Measurements from ENCODE around the gene SMPX.

The SMPX gene

DNA sequence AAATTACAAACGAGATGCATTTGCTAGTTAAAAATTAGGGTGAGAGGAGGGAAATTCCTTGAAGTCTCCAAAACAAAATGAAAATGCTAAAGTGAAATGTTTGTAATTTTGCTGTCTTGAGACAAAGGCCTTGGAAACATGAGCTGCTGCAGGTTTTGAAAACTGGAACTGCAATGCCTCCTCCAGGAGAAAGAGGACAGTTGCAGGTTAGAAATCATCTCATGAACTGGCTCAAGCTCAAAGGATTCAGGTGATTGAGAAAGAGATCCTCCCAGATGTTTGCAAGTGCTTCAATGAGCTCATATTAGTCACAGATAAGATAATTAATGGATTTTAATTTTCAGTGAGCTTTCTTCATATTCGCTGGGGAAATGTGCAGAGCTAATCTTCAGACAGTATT is 32.4 kb downstream of the SMPX start:
- Histone ChIP-seq H2BK15ac (ENCODE audit: low read depth, poor library complexity, severe bottlenecking) (no peak overlapping the region), H3K18ac (ENCODE audit: low read depth in 1 of 2, low read length in 2 of 2) (no peak overlapping the region), H2BK120ac (ENCODE audit: low read depth, low read length) (no peak overlapping the region), H3K79me1 (replicated peaks; ENCODE audit: low read length, poor library complexity, severe bottlenecking) (no peaks in the 10 kb centered on the region), H2BK12ac (ENCODE audit: low read length in 2 of 2) (no peak overlapping the region), H3K4ac (ENCODE audit: low read depth in 1 of 2, low read length in 2 of 2) (no peak overlapping the region), H3K36me3 (ENCODE audit: control insufficient read depth in 1 of 2, insufficient read depth in 2 of 2, low read depth in 1 of 2, low read length in 2 of 2) (no peaks in the 10 kb centered on the region), H3K14ac (ENCODE audit: low read length in 2 of 2) (no peak overlapping the region), H4K8ac (ENCODE audit: low read length) (no peak overlapping the region), H3K23ac (ENCODE audit: low read length in 2 of 2) (no peak overlapping the region), H3K4me2 (ENCODE audit: low read length, poor library complexity, severe bottlenecking) (no peak overlapping the region), H3K9ac (ENCODE audit: low read length) (no peak overlapping the region), H3K9me3 (ENCODE audit: control insufficient read depth, low read length) (no peaks in the 10 kb centered on the region), H4K91ac (ENCODE audit: low read length) (no peak overlapping the region), H2AK5ac (ENCODE audit: low read length, severe bottlenecking) (no peak overlapping the region), H2AFZ (ENCODE audit: low read depth, low read length) (no peak overlapping the region), H2BK5ac (ENCODE audit: low read depth, low read length, poor library complexity, severe bottlenecking) (no peak overlapping the region), H3K4me3 (ENCODE audit: insufficient read depth in 1 of 2, low read depth in 1 of 2, low read length in 2 of 2) (no peak overlapping the region), H3K4me1 (ENCODE audit: control insufficient read depth, insufficient read depth, low read depth, low read length) (no peaks in the 10 kb centered on the region), H3K27me3 (ENCODE audit: control insufficient read depth in 1 of 2, insufficient read depth in 1 of 2, low read length in 2 of 2) (peaks cover 14 to 29% of the 10 kb centered on the region in 2 experiments), H3K27ac (ENCODE audit: low read length, poor library complexity, severe bottlenecking) (no peak overlapping the region)
- WGBS = 60% methylated on average over 1 of the region's 2 CpGs
- peak; percentile 10 for DNase-seq

DNA sequence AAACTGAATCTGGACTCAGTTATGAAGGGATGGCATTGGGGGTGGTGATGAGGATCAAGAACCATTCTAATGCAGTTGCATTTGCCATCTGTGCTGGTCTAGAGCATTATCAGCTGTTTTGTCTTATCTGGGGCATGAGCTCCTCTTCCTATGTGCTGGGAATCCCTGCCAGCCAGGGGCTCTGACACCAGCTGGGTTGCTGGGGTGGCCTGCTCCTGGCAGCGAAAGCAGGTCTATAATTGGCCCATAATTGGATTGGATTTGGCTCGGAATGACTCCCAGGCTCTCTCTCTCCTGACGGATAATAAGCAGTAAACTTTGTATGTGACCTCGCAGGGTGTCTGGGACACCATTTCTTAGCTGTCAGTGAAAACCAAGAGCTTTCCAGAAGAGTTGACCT is 34.1 kb downstream of the SMPX start:
- Histone ChIP-seq H3K23ac (ENCODE audit: low read length in 2 of 2) (no peak overlapping the region), H3K27me3 (ENCODE audit: control insufficient read depth in 1 of 2, insufficient read depth in 1 of 2, low read length in 2 of 2) (peaks cover 9 to 24% of the 10 kb centered on the region in 2 experiments), H3K4me3 (ENCODE audit: insufficient read depth in 1 of 2, low read depth in 1 of 2, low read length in 2 of 2) (no peak overlapping the region), H3K4me1 (ENCODE audit: control insufficient read depth, insufficient read depth, low read depth, low read length) (no peaks in the 10 kb centered on the region), H3K9ac (ENCODE audit: low read length) (no peak overlapping the region), H3K36me3 (ENCODE audit: control insufficient read depth in 1 of 2, insufficient read depth in 2 of 2, low read depth in 1 of 2, low read length in 2 of 2) (no peaks in the 10 kb centered on the region), H2AFZ (ENCODE audit: low read depth, low read length) (no peak overlapping the region), H3K9me3 (ENCODE audit: control insufficient read depth, low read length) (no peaks in the 10 kb centered on the region), H3K18ac (ENCODE audit: low read depth in 1 of 2, low read length in 2 of 2) (no peak overlapping the region), H2AK5ac (ENCODE audit: low read length, severe bottlenecking) (no peak overlapping the region), H3K27ac (ENCODE audit: low read length, poor library complexity, severe bottlenecking) (no peak overlapping the region), H2BK12ac (ENCODE audit: low read length in 2 of 2) (no peak overlapping the region), H2BK5ac (ENCODE audit: low read depth, low read length, poor library complexity, severe bottlenecking) (no peak overlapping the region), H3K14ac (ENCODE audit: low read length in 2 of 2) (no peak overlapping the region), H3K4me2 (ENCODE audit: low read length, poor library complexity, severe bottlenecking) (no peak overlapping the region), H4K8ac (ENCODE audit: low read length) (no peak overlapping the region), H2BK15ac (ENCODE audit: low read depth, poor library complexity, severe bottlenecking) (no peak overlapping the region), H3K79me1 (replicated peaks; ENCODE audit: low read length, poor library complexity, severe bottlenecking) (no peaks in the 10 kb centered on the region), H2BK120ac (ENCODE audit: low read depth, low read length) (no peak overlapping the region), H4K91ac (ENCODE audit: low read length) (no peak overlapping the region), H3K4ac (ENCODE audit: low read depth in 1 of 2, low read length in 2 of 2) (no peak overlapping the region)
- WGBS = 46% methylated on average over 2 of the region's 4 CpGs
- no peak for DNase-seq

DNA sequence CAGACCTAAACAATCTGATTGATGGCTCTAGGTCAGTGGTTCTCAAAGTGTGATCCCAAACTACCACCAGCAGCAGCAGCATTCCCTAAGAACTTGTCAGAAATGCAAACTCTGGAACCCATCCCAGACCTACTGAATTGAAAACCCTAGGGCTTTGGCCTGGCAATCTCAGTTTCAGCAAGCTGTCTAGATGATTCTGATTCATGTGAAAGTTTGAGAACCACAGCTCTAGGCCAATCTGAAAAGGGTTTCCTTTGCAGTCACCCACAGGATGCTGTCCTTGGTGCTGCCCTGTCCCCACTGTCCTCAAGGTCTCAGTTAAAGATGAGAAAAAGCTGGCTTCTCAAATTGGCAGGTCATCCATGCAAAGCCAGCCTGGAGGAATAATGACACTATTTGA is 34.8 kb downstream of the SMPX start:
- Histone ChIP-seq H4K91ac (ENCODE audit: low read length) (no peak overlapping the region), H3K23ac (ENCODE audit: low read length in 2 of 2) (no peak overlapping the region), H3K36me3 (ENCODE audit: control insufficient read depth in 1 of 2, insufficient read depth in 2 of 2, low read depth in 1 of 2, low read length in 2 of 2) (no peaks in the 10 kb centered on the region), H3K14ac (ENCODE audit: low read length in 2 of 2) (no peak overlapping the region), H2BK5ac (ENCODE audit: low read depth, low read length, poor library complexity, severe bottlenecking) (no peak overlapping the region), H3K9me3 (ENCODE audit: control insufficient read depth, low read length) (no peaks in the 10 kb centered on the region), H3K27ac (ENCODE audit: low read length, poor library complexity, severe bottlenecking) (no peak overlapping the region), H3K4me2 (ENCODE audit: low read length, poor library complexity, severe bottlenecking) (no peak overlapping the region), H2BK12ac (ENCODE audit: low read length in 2 of 2) (no peak overlapping the region), H3K4me3 (ENCODE audit: insufficient read depth in 1 of 2, low read depth in 1 of 2, low read length in 2 of 2) (no peak overlapping the region), H3K9ac (ENCODE audit: low read length) (no peak overlapping the region), H3K4ac (ENCODE audit: low read depth in 1 of 2, low read length in 2 of 2) (no peak overlapping the region), H4K8ac (ENCODE audit: low read length) (no peak overlapping the region), H2BK120ac (ENCODE audit: low read depth, low read length) (no peak overlapping the region), H3K27me3 (ENCODE audit: control insufficient read depth in 1 of 2, insufficient read depth in 1 of 2, low read length in 2 of 2) (peaks cover 9 to 22% of the 10 kb centered on the region in 2 experiments), H3K79me1 (replicated peaks; ENCODE audit: low read length, poor library complexity, severe bottlenecking) (no peaks in the 10 kb centered on the region), H2BK15ac (ENCODE audit: low read depth, poor library complexity, severe bottlenecking) (no peak overlapping the region), H3K4me1 (ENCODE audit: control insufficient read depth, insufficient read depth, low read depth, low read length) (no peaks in the 10 kb centered on the region), H2AFZ (ENCODE audit: low read depth, low read length) (no peak overlapping the region), H2AK5ac (ENCODE audit: low read length, severe bottlenecking) (no peak overlapping the region), H3K18ac (ENCODE audit: low read depth in 1 of 2, low read length in 2 of 2) (no peak overlapping the region)
- DNase-seq = peak; percentile 2

DNA sequence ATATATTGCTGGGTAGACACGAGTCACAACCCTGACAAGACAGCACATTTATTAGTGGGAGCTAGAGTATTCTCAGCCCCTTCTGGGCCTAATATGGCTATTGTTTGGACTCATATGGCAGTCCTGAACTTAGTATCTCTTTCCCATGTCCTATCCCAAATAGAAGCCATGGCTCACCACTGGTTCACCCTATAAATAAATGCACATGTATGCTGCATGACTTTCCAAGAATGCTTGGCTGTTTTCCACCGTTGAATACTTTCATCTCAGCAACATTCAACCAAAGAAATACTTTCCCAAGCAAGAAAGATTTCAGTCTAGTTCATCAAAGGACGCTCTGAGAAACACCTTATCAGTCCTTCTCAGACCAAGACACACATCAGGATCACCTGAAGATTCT is 36.7 kb downstream of the SMPX start:
- no peak overlapping the region for H3K4me3 ChIP-seq (ENCODE audit: insufficient read depth in 1 of 2, low read depth in 1 of 2, low read length in 2 of 2)
- H3K14ac ChIP-seq (ENCODE audit: low read length in 2 of 2) = no peak overlapping the region
- whole genome bisulfite sequencing = 60% methylated on average over 3 of the region's 3 CpGs
- H4K8ac ChIP-seq (ENCODE audit: low read length) = no peak overlapping the region
- H3K79me1 ChIP-seq (replicated peaks; ENCODE audit: low read length, poor library complexity, severe bottlenecking) = no peaks in the 10 kb centered on the region
- H4K91ac ChIP-seq (ENCODE audit: low read length) = no peak overlapping the region
- H2BK5ac ChIP-seq (ENCODE audit: low read depth, low read length, poor library complexity, severe bottlenecking) = no peak overlapping the region
- H3K23ac ChIP-seq (ENCODE audit: low read length in 2 of 2) = no peak overlapping the region
- no peaks in the 10 kb centered on the region for H3K9me3 ChIP-seq (ENCODE audit: control insufficient read depth, low read length)
- H3K4me2 ChIP-seq (ENCODE audit: low read length, poor library complexity, severe bottlenecking) = no peak overlapping the region
- no peak for DNase-seq
- no peak overlapping the region for H2BK12ac ChIP-seq (ENCODE audit: low read length in 2 of 2)
- peaks cover 0 to 6% of the 10 kb centered on the region in 2 experiments for H3K27me3 ChIP-seq (ENCODE audit: control insufficient read depth in 1 of 2, insufficient read depth in 1 of 2, low read length in 2 of 2)
- H3K36me3 ChIP-seq (ENCODE audit: control insufficient read depth in 1 of 2, insufficient read depth in 2 of 2, low read depth in 1 of 2, low read length in 2 of 2) = no peaks in the 10 kb centered on the region
- no peak overlapping the region for H3K9ac ChIP-seq (ENCODE audit: low read length)
- H3K4ac ChIP-seq (ENCODE audit: low read depth in 1 of 2, low read length in 2 of 2) = no peak overlapping the region
- H2AFZ ChIP-seq (ENCODE audit: low read depth, low read length) = no peak overlapping the region
- H2AK5ac ChIP-seq (ENCODE audit: low read length, severe bottlenecking) = no peak overlapping the region
- no peak overlapping the region for H3K27ac ChIP-seq (ENCODE audit: low read length, poor library complexity, severe bottlenecking)
- no peak overlapping the region for H3K18ac ChIP-seq (ENCODE audit: low read depth in 1 of 2, low read length in 2 of 2)
- H2BK15ac ChIP-seq (ENCODE audit: low read depth, poor library complexity, severe bottlenecking) = no peak overlapping the region
- no peak overlapping the region for H2BK120ac ChIP-seq (ENCODE audit: low read depth, low read length)
- H3K4me1 ChIP-seq (ENCODE audit: control insufficient read depth, insufficient read depth, low read depth, low read length) = no peaks in the 10 kb centered on the region

All from mesenchymal stem cell (in vitro differentiated cells and primary cell).